ENCODE results near the gene CTDP1.

GRCh38 chr18:79694895-79695213 is 15.3 kb downstream of the CTDP1 start:
- TF ChIP-seq FOS (IDR thresholded peaks at IDR 0.05; ENCODE audit: extremely low read depth, insufficient read length) (no peak), PRDM10 (IDR thresholded peaks at IDR 0.05; ENCODE audit: partially characterized antibody) (no peak), POLR2G (IDR thresholded peaks at IDR 0.05; ENCODE audit: low read depth, low read length) (no peak), NFYB (IDR thresholded peaks at IDR 0.05; ENCODE audit: extremely low read depth, insufficient read length) (no peak), ATF2 (CRISPR knock-in tag; IDR thresholded peaks at IDR 0.05) (no peak), NRF1 (conservative IDR thresholded peaks at IDR 0.05 in 1 of 2, IDR thresholded peaks at IDR 0.05 in 1 of 2) (no peak), ZBTB2 (IDR thresholded peaks at IDR 0.05) (no peak)
